OCI-LY3 (cell line): ENCODE results near the gene APPL2.

Experiments
- H2AFZ ChIP-seq: fragments of 200-600, 300-600 bp; shearing (Covaris generic); 2 replicates; pipeline ENCODE4 v1.6.0; 2014; ENCODE audit warnings: antibody characterized with exemption, low read depth, low read length
- H3K27ac ChIP-seq: fragments of 200-600, 300-600 bp; sonication (generic); 2 replicates; pipeline ENCODE4 v1.5.1; 2014; ENCODE audit warnings: mild to moderate bottlenecking, low read length, moderate library complexity, mixed read lengths
- H3K27me3 ChIP-seq: fragments of 200-600, 300-600 bp; sonication (generic); 2 replicates; pipeline ENCODE4 v1.6.1; 2014; ENCODE audit warnings: low read depth, low read length, mixed read lengths
- H3K36me3 ChIP-seq: fragments of 200-600, 300-600 bp; sonication (generic); replicated peaks from 2 replicates; pipeline ENCODE3; 2014; ENCODE audit warnings: low read depth, low read length, mixed read lengths
- H3K4me1 ChIP-seq: fragments of 300-600, 200-600 bp; sonication (generic); 2 replicates; pipeline ENCODE4 v1.6.1; 2014; ENCODE audit warnings: low read length, mixed read lengths
- H3K4me2 ChIP-seq: fragments of 200-600, 300-600 bp; sonication (generic); 2 replicates; pipeline ENCODE4 v1.6.1; 2014; ENCODE audit warnings: low read length, mixed read lengths
- H3K4me3 ChIP-seq: fragments of 300-600, 200-600 bp; sonication (generic); 2 replicates; pipeline ENCODE4 v1.5.1; 2014; ENCODE audit warnings: antibody characterized with exemption, mild to moderate bottlenecking, low read length, moderate library complexity
- H3K79me2 ChIP-seq: fragments of 300-600, 200-600 bp; shearing (Covaris generic); 2 replicates; pipeline ENCODE4 v1.6.1; 2014; ENCODE audit warnings: mild to moderate bottlenecking, low read length, mixed read lengths
- H3K9ac ChIP-seq: fragments of 300-600, 200-600 bp; shearing (Covaris generic); 2 replicates; pipeline ENCODE4 v1.6.0; 2014; ENCODE audit warnings: mild to moderate bottlenecking, low read length, moderate library complexity
- H3K9me3 ChIP-seq: fragments of 200-600, 300-600 bp; shearing (Covaris generic); 2 replicates; pipeline ENCODE4 v1.6.1; 2014; ENCODE audit warnings: low read length, mixed read lengths; ENCODE audit not compliant: insufficient read depth
- H4K20me1 ChIP-seq: fragments of 200-600, 300-600 bp; sonication (generic); 2 replicates; pipeline ENCODE4 v1.6.1; 2016; ENCODE audit warnings: low read length, mixed read lengths; ENCODE audit not compliant: insufficient read depth
- EZH2phosphoT487 ChIP-seq: fragments of 200-600 bp; shearing (Covaris generic); IDR thresholded peaks from 2 replicates; pipeline ENCODE4 v1.6.1; 2018; ENCODE audit warnings: antibody characterized with exemption, mixed run types, low read depth
- TF ChIP-seq, protein P1 (sequence below): fragments of 200-600, 300-600 bp; sonication (generic); IDR thresholded peaks from 2 replicates; pipeline ENCODE4 v1.5.1; 2014; ENCODE audit warnings: antibody characterized with exemption, low read length, low read depth

Gene APPL2

DNA sequence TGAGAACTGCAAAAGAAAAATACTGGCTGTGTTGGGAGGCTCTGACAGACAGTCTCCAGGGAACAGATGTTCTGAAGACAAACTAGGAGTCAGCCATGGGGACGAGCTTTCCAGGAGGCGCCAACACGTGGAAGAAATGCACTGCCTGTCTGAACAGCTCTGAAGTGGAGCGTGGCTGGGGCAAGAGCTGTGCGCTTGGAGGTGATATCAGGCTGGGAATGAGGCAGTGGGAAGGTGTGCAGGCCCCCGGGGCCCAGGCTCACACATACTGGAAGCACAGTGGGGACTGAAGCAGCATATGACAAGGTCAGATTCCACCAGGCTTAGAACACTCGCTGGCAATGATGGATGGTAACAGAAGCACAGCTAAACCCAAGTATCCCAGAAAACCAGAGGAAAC lies 17.5 kb downstream of the APPL2 start:
- no peak overlapping the region for H3K4me2 ChIP-seq

DNA sequence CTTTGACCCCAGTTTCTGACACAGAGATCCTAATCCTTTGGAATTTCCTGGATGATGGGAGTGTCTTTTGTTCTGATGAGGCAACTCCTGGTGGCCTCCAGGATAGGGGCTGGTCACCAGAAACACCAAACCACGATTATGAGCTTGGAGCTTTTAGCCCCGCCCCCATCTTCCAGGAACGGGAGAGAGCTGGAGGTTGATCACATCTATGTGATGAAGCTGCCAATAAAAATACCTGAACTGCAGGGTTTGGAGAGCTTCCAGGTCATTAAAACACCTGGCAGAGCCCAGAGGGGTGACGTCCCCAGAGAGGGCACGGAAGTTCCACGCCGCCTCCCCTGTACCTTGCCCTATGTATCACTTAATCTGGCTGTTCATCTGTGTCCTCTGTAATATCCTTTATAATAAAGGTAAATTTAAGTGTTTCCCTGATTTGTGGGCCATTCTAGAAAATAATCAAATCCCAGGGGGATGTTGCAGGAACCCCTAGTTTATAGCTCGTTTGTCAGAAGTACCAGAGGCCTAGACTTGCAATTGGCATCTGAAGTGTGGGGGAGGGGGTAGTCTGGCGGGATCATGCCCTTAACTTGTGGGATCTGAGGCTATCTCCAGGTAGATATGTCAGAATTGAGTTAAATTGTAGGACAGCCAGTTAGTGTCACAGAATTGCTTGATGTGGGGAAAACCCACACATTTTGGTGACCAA lies 21.2 kb downstream of the APPL2 start:
- no peak overlapping the region for H3K27ac ChIP-seq
- H3K4me2 ChIP-seq: no peak overlapping the region

More for the DNA sequence above, 17.5 kb downstream of the APPL2 start:
- H4K20me1 ChIP-seq: no peaks in the 10 kb centered on the region
- TF ChIP-seq EZH2phosphoT487: no peak
- TF ChIP-seq, protein P1, sequence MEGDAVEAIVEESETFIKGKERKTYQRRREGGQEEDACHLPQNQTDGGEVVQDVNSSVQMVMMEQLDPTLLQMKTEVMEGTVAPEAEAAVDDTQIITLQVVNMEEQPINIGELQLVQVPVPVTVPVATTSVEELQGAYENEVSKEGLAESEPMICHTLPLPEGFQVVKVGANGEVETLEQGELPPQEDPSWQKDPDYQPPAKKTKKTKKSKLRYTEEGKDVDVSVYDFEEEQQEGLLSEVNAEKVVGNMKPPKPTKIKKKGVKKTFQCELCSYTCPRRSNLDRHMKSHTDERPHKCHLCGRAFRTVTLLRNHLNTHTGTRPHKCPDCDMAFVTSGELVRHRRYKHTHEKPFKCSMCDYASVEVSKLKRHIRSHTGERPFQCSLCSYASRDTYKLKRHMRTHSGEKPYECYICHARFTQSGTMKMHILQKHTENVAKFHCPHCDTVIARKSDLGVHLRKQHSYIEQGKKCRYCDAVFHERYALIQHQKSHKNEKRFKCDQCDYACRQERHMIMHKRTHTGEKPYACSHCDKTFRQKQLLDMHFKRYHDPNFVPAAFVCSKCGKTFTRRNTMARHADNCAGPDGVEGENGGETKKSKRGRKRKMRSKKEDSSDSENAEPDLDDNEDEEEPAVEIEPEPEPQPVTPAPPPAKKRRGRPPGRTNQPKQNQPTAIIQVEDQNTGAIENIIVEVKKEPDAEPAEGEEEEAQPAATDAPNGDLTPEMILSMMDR: no peak
- no peaks in the 10 kb centered on the region for H3K27me3 ChIP-seq
- no peaks in the 10 kb centered on the region for H3K36me3 ChIP-seq
- H3K9me3 ChIP-seq: no peaks in the 10 kb centered on the region
- no peak overlapping the region for H2AFZ ChIP-seq
- H3K4me3 ChIP-seq: no peak overlapping the region
- no peak overlapping the region for H3K27ac ChIP-seq
- no peak overlapping the region for H3K9ac ChIP-seq
- H3K79me2 ChIP-seq: no peaks in the 10 kb centered on the region
- no peaks in the 10 kb centered on the region for H3K4me1 ChIP-seq

DNA sequence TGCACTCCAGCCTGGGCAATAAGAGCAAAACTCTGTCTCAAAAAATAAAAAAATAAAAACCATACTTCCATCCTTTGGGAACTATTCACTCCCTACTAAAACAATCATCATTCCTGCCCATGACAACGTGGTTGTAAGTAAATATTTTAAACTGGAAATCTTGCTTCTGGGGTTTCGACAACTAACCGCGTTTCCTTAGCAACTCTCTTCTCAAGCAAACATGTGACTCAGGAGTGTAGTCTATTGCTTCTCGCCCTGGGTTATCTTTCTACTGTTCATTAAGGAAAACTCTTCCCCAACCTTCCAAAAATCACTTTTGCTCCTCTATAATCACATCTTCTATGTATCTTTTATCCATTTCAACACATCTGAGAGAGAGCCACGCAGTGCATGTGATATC lies 21.8 kb downstream of the APPL2 start:
- Histone ChIP-seq H3K27me3 (no peaks in the 10 kb centered on the region), H3K79me2 (no peaks in the 10 kb centered on the region), H3K27ac (no peak overlapping the region), H3K36me3 (no peaks in the 10 kb centered on the region), H3K9ac (no peak overlapping the region), H4K20me1 (no peaks in the 10 kb centered on the region), H3K4me3 (no peak overlapping the region), H3K4me1 (no peaks in the 10 kb centered on the region), H3K4me2 (no peak overlapping the region), H3K9me3 (no peaks in the 10 kb centered on the region), H2AFZ (no peak overlapping the region)
- TF ChIP-seq, protein P1: no peak
- TF ChIP-seq EZH2phosphoT487: no peak

More for the DNA sequence above, 21.2 kb downstream of the APPL2 start:
- H3K4me1 ChIP-seq: no peaks in the 10 kb centered on the region
- no peaks in the 10 kb centered on the region for H4K20me1 ChIP-seq
- no peak overlapping the region for H2AFZ ChIP-seq
- H3K9ac ChIP-seq: no peak overlapping the region
- H3K9me3 ChIP-seq: no peaks in the 10 kb centered on the region
- TF ChIP-seq, protein P1: no peak
- no peak for TF ChIP-seq EZH2phosphoT487
- H3K79me2 ChIP-seq: no peaks in the 10 kb centered on the region
- H3K36me3 ChIP-seq: no peaks in the 10 kb centered on the region
- no peaks in the 10 kb centered on the region for H3K27me3 ChIP-seq
- H3K4me3 ChIP-seq: no peak overlapping the region

DNA sequence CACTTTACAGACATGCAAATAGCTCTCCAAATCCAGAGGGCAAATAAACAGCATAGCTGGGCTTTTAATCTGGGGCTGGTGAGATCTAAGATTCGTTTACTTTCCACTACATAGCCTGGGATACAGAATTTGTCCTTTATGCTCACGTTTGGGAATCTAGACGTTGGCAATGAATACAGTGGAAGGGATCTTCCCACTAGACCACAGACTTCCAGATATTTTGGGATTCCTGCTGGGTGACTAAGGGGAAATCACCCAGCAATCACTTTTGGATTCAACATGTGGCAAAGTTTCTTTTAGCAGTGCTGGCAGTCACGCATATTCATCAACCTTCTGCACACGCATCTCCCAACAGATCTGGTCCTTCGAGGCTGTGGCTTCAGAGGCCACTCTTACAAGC lies 23.5 kb downstream of the APPL2 start:
- Histone ChIP-seq H3K27ac (no peak overlapping the region), H3K27me3 (no peaks in the 10 kb centered on the region), H3K9me3 (no peaks in the 10 kb centered on the region), H3K79me2 (no peaks in the 10 kb centered on the region), H3K9ac (no peak overlapping the region), H3K4me2 (no peak overlapping the region), H4K20me1 (no peaks in the 10 kb centered on the region), H3K36me3 (no peaks in the 10 kb centered on the region), H3K4me1 (no peaks in the 10 kb centered on the region), H2AFZ (no peak overlapping the region), H3K4me3 (no peak overlapping the region)
- no peak for TF ChIP-seq EZH2phosphoT487
- TF ChIP-seq, protein P1: no peak
